Activated naive CD4-positive, alpha-beta T cell treated with anti-CD3 and anti-CD28 coated beads, Interleukin-2, amount 50 U/mL, for 24 hours (primary cell): ENCODE measurements around the gene ABCB7.
"Not testable (repeated sequence)": the region's sequence is repeated elsewhere in the genome, so short reads cannot be mapped to it uniquely, and the experiment has no call there.

Experiments used
- H3K27ac Mint-ChIP-seq: one replicate; pipeline ENCODE4 v1.8.0; 2021; ENCODE audit warnings: mild to moderate bottlenecking, mixed read lengths
- H3K27me3 Mint-ChIP-seq: one replicate; pipeline ENCODE4 v1.8.0; 2021; ENCODE audit warnings: mixed read lengths
- H3K36me3 Mint-ChIP-seq: one replicate; pipeline ENCODE4 v1.8.0; 2021; ENCODE audit warnings: mixed read lengths
- H3K4me1 Mint-ChIP-seq: one replicate; pipeline ENCODE4 v1.8.0; 2021; ENCODE audit warnings: mixed read lengths
- H3K4me3 Mint-ChIP-seq: one replicate; pipeline ENCODE4 v1.8.0; 2021; ENCODE audit warnings: mild to moderate bottlenecking, mixed read lengths
- H3K9me3 Mint-ChIP-seq: one replicate; pipeline ENCODE4 v1.8.0; 2021; ENCODE audit warnings: mixed read lengths

Gene ABCB7

DNA sequence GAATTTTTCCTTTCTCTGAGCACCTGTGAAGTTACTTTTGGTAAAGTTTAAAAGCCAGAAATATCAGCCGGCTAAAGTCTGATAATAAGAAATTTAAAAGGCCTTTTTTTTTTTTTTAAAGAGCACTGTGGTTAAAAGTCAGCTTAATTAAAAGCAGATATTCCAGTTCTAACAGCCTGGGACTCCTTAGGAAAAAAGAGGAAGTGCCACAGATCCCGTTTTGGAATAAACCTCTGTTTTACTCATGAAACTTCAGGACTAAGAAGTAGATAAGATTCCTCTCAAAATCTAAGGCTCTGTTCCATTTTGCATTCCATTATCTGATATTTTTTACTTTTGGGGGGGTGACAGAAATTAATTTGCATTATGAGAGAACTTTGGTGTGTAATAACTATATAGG is 37.8 kb downstream of the ABCB7 start:
- Mint-ChIP-seq H3K9me3 (no peaks in the 10 kb centered on the region), H3K4me3 (no peak overlapping the region), H3K36me3 (peaks cover 6% of the 10 kb centered on the region), H3K27me3 (no peaks in the 10 kb centered on the region), H3K4me1 (peaks cover 15% of the 10 kb centered on the region), H3K27ac (no peak overlapping the region)

DNA sequence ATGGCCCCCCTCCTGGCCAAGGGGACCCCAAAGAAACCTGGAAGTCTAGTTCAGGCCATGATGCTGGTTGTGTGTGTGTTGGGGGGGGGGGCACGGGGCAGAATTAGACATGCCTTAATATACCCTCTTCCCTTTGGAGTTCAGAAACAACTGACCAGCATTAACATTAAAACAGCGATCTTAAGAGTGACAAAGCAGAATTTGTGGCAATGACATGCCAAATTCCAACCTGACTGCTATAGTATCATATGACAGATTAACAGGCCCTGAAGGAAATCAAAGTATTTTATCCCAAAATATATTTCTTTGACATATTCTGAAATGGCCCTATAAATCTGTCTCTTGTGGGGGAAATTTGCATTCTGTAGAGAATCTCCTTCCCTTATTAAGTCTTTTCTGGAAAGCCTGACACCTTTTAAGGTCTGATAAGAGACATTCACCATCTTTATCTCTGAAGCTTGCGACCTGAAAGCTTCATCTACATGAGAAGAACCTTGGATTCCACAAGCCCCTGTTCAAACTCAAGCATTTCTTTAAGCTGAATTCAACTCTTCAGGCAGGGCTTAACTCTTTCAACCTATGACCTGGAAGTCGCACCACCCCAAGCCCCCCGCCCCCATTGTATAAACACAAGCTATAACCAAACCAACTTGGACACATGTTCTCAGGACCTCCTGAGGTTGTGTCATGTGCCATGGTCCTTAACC is 40.2 kb downstream of the ABCB7 start:
- Mint-ChIP-seq H3K27me3 (no peaks in the 10 kb centered on the region), H3K4me3 (no peak overlapping the region), H3K27ac (no peak overlapping the region), H3K4me1 (peaks cover 11% of the 10 kb centered on the region), H3K9me3 (no peaks in the 10 kb centered on the region), H3K36me3 (peaks cover 5% of the 10 kb centered on the region)

DNA sequence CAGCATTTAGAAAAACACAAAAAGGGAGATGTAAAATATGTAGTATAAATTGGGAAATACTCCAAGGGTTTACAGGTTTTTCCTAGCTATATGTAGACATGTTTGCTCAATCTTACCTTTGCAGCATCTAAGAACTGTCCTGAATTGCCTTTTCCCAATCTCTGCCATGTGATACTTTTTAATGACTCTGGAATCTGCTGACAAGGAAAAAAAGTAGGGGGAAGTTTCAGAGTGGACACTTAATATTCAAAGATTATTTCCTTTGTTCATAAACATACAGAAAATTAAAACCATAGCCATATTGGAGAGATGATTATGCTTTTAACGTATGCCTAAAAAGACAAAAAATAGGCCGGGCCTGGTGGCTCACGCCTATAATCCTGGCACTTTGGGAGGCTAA is 41.4 kb downstream of the ABCB7 start:
- no peaks in the 10 kb centered on the region for H3K27me3 Mint-ChIP-seq
- H3K4me1 Mint-ChIP-seq: peaks cover 11% of the 10 kb centered on the region
- peaks cover 10% of the 10 kb centered on the region for H3K36me3 Mint-ChIP-seq
- H3K4me3 Mint-ChIP-seq: no peak overlapping the region
- H3K27ac Mint-ChIP-seq: no peak overlapping the region
- H3K9me3 Mint-ChIP-seq: no peaks in the 10 kb centered on the region

DNA sequence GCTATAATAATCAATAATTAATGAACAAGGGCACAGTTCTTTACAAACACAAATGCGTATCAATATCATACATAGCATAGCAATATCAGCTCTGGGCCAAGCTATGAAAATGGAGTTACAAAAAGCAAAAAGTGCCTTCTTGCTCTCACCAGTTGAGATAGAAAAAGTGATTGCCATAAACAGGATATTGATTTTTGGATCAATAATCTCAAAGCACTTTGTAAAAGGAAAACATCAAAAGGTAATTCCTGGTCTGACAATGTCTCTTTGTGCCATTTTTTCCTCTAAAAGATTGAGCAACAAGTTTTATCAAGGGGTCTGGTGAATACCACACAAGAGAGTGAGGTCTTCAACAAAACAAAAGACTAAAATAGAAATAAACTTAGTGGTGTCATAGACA is 42.4 kb downstream of the ABCB7 start:
- no peak overlapping the region for H3K27ac Mint-ChIP-seq
- peaks cover 7% of the 10 kb centered on the region for H3K4me1 Mint-ChIP-seq
- no peaks in the 10 kb centered on the region for H3K9me3 Mint-ChIP-seq
- H3K36me3 Mint-ChIP-seq: peaks cover 9% of the 10 kb centered on the region
- no peak overlapping the region for H3K4me3 Mint-ChIP-seq
- H3K27me3 Mint-ChIP-seq: no peaks in the 10 kb centered on the region

DNA sequence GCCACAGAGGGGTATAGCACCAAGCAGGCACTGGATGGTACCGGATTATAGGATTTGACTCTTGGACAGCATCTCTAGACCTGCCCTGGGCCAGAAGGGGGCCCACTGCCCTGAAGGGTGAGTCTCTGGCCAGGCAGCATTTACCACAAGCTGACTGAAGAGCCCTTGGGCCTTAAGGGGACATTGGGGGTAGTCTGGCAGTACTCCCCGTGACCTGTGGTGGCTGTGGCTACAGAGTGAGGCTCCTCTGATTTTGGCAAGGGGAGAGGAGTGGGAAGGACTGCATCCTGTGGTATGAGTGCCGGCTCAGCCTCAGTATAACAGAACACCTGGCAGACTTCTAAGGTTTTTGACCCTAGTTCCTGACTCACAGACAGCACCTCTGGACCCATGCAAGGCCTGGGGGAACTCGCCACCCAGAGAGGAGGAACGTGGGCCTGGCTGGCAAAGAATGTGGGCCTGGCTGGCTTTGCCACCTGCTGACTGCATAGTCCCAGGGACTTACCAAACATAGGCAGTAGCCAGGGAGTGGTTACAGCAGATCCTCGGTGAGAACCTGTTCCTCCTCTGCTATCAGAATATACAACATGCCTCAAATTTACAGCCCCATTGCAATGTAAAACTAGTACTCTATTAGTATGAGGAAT is 48.1 kb downstream of the ABCB7 start:
- Mint-ChIP-seq H3K4me1 (peaks cover 21% of the 10 kb centered on the region), H3K27me3 (no peaks in the 10 kb centered on the region), H3K4me3 (no peak overlapping the region), H3K9me3 (no peaks in the 10 kb centered on the region), H3K36me3 (peaks cover 14% of the 10 kb centered on the region), H3K27ac (no peak overlapping the region)

DNA sequence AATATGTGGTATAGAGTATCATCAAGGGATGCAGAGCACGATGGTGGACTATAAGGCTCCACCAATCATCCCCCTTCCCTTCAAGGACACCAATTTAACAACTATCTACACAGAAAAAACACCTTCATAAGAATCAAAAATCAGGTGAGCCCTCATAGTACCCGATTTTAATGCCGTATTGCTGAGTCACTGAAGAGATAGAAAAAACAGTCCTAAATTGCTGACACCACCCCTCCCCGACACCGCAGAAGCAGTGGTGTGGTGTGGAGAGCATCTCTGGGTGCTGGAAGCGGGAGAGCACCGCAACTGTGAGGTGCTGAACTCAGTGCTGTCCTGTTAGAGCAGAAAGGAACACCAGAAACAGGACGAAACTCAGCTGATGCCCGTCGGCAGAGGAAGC is 49.3 kb downstream of the ABCB7 start:
- no peaks in the 10 kb centered on the region for H3K27me3 Mint-ChIP-seq
- H3K27ac Mint-ChIP-seq: no peak overlapping the region
- no peak overlapping the region for H3K4me3 Mint-ChIP-seq
- H3K9me3 Mint-ChIP-seq: no peaks in the 10 kb centered on the region
- peaks cover 14% of the 10 kb centered on the region for H3K36me3 Mint-ChIP-seq
- H3K4me1 Mint-ChIP-seq: peaks cover 26% of the 10 kb centered on the region

DNA sequence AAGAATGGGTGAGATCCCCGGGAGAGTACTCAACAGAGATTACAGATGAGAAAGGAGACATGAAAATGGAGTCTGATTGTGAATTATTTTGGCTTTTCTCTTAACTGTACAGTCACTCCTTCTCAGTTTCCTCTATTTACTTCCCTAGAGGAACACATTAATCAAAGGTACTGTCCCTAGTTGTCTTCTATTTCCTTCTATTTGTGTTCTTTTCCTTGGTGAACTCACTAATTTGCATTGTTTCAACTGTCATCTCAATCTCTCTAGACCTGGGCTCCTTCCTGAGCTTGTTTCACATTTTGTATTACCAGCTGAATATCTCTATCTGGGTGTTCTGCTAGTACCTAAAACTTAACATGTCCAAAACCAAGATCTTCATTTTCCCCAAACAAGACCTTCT is 59.8 kb downstream of the ABCB7 start:
- Mint-ChIP-seq H3K27me3 (no peaks in the 10 kb centered on the region), H3K36me3 (peaks cover 20% of the 10 kb centered on the region), H3K27ac (peak overlapping the region; percentile 59), H3K9me3 (no peaks in the 10 kb centered on the region), H3K4me3 (no peak overlapping the region), H3K4me1 (peaks cover 37% of the 10 kb centered on the region)

DNA sequence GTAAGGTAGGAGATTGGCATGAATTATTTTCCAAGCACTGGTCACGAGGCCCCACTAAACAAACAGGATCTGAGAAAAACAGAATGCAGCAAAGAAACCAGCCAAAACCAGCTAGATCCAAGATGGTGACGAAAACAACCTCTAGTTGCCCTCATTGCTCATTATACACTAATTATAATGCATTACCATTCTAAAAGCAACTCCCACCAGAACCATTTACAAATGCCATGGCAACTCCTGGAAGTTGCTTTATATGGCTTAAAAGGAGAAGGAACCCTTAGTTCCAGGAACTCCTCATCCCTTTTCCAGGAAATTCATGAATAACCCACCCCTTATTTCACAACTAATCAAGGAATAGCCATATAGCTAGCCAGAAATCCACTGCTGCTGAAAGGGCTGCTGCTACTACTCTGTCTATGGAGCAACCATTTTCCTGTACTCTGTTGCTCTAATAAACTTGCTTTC is 69.3 kb downstream of the ABCB7 start:
- no peak overlapping the region for H3K4me3 Mint-ChIP-seq

DNA sequence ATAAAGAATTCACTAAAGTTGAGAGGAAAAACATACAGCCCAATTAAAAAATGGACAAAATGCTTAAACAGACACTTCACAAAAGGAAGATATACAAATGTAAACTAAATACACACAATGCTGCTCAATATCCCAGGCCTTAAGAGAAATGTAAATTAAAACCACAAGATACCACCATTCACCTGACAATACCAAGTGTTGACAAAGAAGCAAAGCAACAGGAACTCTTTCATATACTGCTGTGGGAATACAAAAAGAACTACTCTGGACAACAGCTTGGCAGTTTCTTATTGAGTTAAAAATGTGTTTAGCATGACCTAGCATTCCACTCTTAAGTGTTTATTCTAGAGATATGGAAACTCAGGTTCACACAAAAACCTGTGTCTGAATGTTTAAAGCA is 71.3 kb downstream of the ABCB7 start:
- Mint-ChIP-seq H3K27me3 (no peaks in the 10 kb centered on the region), H3K36me3 (peaks cover 9% of the 10 kb centered on the region), H3K9me3 (no peaks in the 10 kb centered on the region), H3K4me1 (peaks cover 33% of the 10 kb centered on the region), H3K27ac (no peak overlapping the region), H3K4me3 (no peak overlapping the region)

More for the DNA sequence above, 69.3 kb downstream of the ABCB7 start:
- H3K27me3 Mint-ChIP-seq: no peaks in the 10 kb centered on the region
- H3K9me3 Mint-ChIP-seq: no peaks in the 10 kb centered on the region
- peaks cover 11% of the 10 kb centered on the region for H3K36me3 Mint-ChIP-seq
- peak overlapping the region; percentile 65 for H3K27ac Mint-ChIP-seq
- peaks cover 40% of the 10 kb centered on the region for H3K4me1 Mint-ChIP-seq

DNA sequence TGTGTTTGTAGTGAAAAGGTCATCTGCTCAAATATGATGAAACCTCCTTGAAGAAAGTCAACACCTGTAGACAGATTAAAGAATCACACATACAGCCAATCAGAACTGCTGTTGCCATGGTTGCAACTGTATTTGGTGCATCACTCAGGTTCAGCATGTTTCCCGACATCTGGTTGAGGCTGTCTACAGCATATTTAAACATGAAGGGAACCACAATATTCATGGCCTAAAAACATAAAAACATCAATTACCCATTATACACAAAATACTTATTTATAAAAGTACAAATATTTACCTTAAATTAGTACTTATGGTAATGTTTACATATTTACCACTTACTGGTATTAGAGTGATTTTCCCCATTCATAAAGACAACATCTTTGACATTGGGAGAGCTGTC is 79.7 kb downstream of the ABCB7 start:
- no peaks in the 10 kb centered on the region for H3K9me3 Mint-ChIP-seq
- no peaks in the 10 kb centered on the region for H3K27me3 Mint-ChIP-seq
- H3K4me3 Mint-ChIP-seq: no peak overlapping the region
- H3K27ac Mint-ChIP-seq: no peak overlapping the region
- H3K4me1 Mint-ChIP-seq: peaks cover 8% of the 10 kb centered on the region
- peaks cover 5% of the 10 kb centered on the region for H3K36me3 Mint-ChIP-seq

DNA sequence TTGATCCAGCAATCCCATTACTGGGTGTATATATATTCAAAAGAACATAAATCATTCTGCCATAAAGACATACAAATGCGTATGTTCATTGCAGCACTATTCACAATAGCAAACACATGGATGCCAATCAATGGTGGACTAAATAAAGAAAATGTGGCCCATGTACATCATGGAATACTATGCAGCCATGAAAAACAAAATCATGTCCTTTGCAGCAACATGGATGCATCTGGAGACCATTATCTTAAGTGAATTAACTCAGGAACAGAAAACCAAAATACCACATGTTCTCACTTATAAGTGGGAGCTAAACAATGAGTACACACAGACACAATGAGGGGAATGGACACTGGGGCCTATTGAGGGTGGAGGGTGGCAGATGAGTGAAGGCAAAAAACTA is 81.6 kb downstream of the ABCB7 start:
- Mint-ChIP-seq H3K36me3 (peaks cover 8% of the 10 kb centered on the region), H3K4me1 (peaks cover 5% of the 10 kb centered on the region), H3K27ac (no peak overlapping the region), H3K9me3 (no peaks in the 10 kb centered on the region), H3K4me3 (no peak overlapping the region), H3K27me3 (no peaks in the 10 kb centered on the region)

DNA sequence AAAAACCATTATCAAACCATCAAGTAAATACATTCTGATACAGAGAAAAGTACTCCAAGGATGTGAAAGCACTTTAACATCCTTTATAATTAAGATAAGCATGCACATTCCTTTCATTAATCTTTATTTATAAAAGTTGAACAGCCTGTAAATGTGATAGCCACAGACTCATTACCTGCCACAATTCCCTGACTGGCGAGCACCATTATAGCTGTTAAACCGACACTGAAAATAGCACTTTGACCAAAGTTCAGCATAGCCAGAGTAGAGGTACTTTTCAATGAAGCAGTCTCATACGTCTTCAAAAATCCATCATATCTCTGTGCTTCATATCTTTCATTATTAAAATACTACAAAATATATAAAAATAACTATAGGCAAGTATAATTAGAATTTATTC is 84.7 kb downstream of the ABCB7 start:
- Mint-ChIP-seq H3K27ac (no peak overlapping the region), H3K36me3 (peaks cover 11% of the 10 kb centered on the region), H3K4me1 (no peaks in the 10 kb centered on the region), H3K9me3 (no peaks in the 10 kb centered on the region), H3K4me3 (no peak overlapping the region), H3K27me3 (no peaks in the 10 kb centered on the region)

DNA sequence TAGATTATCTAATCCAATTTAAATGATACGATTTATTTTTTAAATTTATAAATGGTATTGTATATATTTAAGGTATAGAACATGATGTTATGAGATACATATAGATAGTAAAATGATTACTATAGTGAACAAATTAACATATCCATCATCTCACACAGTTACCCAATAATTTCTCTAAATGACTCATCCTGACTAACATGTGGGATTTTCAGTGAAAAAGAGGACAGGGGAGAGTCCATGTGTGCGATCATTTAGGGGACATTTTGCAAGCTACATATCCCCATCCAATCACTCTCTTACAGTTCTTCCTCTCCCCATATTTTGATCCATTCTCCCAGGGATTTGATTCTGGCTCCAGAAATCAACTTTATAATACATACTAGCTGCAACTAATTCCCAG is 88.2 kb downstream of the ABCB7 start:
- Mint-ChIP-seq H3K27me3 (no peaks in the 10 kb centered on the region), H3K4me3 (no peak overlapping the region), H3K27ac (no peak overlapping the region), H3K36me3 (peaks cover 8% of the 10 kb centered on the region), H3K9me3 (no peaks in the 10 kb centered on the region), H3K4me1 (no peaks in the 10 kb centered on the region)

DNA sequence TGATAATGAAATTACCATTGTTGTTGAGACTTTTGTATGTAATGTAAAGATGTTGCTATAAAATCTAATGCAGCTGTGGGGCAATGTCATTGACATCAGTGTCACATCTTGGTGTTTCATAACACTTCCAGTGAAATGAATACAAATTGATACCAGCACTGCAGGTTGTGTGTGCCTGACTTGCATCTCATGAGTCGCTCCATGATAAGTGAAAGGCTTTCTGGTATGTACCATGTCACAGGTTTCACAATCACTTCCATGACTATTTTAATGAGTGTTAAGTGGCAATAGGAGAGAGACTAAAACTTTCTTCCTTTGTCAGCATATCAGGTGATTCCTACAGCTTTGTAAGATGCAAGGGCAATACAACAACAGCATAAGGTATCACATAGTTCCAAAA is 94.4 kb downstream of the ABCB7 start:
- Mint-ChIP-seq H3K27me3 (no peaks in the 10 kb centered on the region), H3K36me3 (peaks cover 4% of the 10 kb centered on the region), H3K4me1 (no peaks in the 10 kb centered on the region), H3K27ac (no peak overlapping the region), H3K4me3 (no peak overlapping the region), H3K9me3 (no peaks in the 10 kb centered on the region)

DNA sequence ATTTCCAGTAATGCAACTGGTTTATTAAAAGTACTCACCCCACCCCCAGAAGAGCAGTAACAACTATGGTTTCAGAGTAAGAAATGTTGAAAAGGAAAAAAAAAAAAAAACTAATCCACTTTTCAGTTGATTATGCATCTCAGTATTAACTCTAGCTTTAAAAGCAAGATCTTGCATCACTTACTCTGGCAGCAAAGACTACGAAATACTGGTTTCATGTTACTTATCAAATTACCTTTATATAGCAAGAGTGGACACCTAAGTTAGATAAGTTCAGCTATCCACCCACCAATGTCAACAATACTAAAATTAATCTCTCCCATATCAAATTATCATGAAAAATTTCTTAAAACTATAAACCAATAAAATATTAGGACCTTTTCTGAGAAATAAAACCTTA is 105.0 kb downstream of the ABCB7 start:
- H3K4me3 Mint-ChIP-seq: no peak overlapping the region
- H3K27me3 Mint-ChIP-seq: no peaks in the 10 kb centered on the region
- H3K4me1 Mint-ChIP-seq: no peaks in the 10 kb centered on the region
- H3K36me3 Mint-ChIP-seq: peaks cover 15% of the 10 kb centered on the region
- no peak overlapping the region for H3K27ac Mint-ChIP-seq
- peaks cover 5% of the 10 kb centered on the region for H3K9me3 Mint-ChIP-seq

DNA sequence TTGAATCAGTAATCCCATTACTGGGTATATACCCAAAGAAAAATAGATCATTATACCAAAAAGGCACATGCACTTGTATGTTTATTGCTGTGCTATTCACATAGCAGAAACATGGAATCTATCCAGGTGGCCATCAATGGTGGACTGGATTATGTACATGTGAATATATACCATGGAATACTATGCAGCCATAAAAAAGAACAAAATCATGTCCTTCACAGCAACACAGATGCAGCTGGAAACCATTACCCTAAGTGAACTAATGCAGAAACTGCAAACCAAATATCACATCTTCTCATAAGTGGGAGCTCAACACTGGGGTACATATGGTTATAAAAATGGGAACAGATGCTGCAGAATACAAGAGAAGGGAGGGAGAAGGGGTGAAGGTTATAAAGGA is 110.7 kb downstream of the ABCB7 start:
- no peaks in the 10 kb centered on the region for H3K27me3 Mint-ChIP-seq
- H3K27ac Mint-ChIP-seq: no peak overlapping the region
- H3K4me3 Mint-ChIP-seq: no peak overlapping the region
- no peaks in the 10 kb centered on the region for H3K4me1 Mint-ChIP-seq
- H3K9me3 Mint-ChIP-seq: peaks cover 5% of the 10 kb centered on the region
- no peaks in the 10 kb centered on the region for H3K36me3 Mint-ChIP-seq

DNA sequence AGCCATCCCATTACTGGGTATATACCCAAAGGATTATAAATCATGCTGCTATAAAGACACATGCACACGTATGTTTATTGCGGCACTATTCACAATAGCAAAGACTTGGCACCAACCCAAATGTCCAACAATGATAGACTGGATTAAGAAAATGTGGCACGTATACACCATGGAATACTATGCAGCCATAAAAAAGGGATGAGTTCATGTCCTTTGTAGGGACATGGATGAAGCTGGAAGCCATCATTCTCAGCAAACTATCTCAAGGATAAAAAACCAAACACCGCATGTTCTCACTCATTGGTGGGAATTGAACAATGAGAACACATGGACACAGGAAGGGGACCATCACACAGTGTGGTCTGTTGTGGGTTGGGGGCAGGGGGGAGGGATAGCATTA is 111.9 kb downstream of the ABCB7 start:
- not testable (repeated sequence) for H3K4me3 Mint-ChIP-seq, H3K27ac Mint-ChIP-seq, H3K4me1 Mint-ChIP-seq, H3K27me3 Mint-ChIP-seq, H3K36me3 Mint-ChIP-seq, H3K9me3 Mint-ChIP-seq
